Measurements from ENCODE around the gene IKBIP.
"Not testable (repeated sequence)": the region's sequence is repeated elsewhere in the genome, so short reads cannot be mapped to it uniquely, and the experiment has no call there.

The IKBIP gene

DNA sequence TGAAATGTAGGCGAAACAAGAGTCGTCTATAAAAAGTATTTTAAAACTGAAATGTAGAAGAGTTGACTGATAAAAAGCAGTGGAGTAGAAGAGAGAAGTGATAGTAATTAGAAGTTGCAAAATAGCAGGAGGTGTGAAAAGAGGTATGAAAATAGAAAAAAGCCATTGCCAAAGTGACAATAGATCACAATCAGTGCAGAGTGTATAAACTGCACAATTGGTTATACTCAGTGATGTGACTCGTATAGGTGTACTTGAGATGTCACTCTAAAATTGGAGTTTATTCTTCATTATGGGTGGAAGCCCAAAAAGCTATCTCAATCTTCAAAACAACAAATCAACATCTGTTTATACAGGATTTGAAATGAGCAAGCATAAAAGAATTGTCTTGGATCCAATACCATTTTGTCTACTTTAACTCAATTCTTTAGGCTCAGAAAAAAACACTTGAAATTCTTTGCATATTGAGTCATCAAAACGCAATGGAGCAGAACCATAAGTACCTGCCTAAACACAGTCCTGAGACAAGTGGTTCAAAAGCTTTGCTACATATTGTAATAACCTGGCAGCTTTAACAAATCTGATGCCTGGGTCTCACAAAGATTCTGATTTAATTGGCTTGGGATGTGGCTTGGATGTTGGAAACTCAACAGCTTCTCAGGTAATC lies 8.8 kb downstream of the IKBIP start:
- DNase-seq, result no peak

DNA sequence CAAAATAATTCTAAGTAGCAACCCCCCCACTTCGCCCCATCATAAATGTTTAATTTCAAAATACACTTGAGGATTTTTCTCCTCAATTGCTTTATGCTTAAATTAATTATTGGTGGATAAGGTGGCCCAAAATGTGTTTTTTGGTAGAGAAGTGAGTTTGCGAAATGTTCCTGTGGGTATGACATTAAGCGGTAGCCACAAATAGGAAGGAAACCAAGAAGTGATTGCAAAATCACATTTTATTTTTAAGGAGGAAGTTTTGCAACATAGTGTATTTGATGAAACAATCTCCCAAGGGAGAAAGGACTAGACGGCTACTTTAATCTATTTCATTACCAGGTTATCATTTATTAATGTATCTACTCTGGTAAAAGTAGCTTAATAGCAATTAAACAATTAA lies 25.6 kb downstream of the IKBIP start:
- DNase-seq, result no peak

DNA sequence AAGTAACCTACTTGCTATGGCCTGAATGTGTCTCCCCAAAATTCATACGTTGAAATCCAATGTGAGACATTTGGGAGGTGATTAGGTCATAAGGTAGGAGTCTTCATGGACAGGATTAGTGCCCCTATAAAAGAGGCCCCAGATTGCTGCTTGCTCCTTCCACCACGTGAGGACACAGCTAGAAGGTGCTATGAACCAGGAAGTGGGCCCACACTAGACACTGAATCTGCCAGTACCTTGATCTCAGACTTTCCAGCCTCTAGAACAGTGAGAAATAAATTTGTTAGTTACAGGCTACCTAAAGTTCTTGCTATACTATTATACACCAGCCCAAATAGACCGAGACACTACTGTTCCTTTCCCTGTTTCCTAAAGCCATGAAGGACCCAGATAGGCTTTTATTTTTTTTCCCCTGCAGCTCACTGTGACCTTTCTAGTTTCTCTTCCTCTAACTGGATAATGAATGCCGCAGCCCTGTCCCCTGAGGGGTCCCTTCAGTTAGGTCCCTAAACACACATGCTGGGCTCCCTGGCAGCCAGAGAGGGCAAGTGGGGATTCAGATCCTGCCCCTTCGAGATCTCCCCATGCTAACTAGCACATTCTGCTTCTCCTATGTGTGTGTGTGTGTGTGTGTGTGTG lies 31.8 kb downstream of the IKBIP start:
- no peak for DNase-seq

DNA sequence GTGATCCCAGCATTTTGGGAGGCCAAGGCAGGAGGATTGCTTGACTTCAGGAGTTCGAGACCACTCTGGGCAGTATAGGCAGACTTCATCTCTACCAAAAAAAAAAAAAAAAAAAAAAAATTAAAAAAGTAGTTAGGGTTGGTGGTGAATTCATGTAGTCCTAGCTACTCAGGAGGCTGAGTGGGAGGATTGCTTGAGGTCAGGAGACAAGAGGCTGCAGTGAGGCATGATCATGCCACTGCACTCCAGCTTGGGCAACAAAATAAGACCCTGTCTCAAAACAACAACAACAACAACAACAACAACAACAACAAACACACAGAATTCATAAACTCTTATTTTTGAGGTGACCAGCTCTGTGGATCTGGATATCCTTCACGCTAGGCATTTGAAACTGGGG lies 34.0 kb downstream of the IKBIP start:
- DNase-seq, result no peak

DNA sequence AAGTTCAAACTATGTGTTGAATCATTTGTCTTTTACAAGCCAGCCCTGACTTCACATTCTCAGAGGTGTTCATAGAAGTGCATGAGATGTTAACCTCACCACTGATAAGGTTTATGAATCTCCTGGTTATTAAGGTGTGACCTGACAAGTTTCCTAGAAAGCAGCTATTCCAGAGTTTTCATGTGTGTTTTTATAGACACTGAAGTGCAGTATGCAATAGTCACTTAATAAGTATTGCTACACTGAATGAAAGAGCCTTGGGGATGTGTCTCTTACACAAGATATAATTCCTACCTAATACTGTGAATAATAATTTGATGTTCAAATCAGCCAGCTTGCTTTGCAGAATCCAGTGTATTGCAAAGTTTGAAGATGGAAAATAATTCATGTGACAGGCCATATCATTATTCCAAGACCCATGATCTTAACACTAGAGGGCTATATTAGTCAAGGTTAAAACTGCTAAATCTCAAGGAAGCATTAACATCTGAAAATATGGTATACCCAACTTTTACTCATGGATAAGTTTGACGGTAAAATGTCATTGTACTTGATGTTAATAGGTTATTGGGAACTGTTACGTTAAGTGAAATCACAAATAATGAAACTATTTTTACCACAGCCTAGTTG lies 38.1 kb downstream of the IKBIP start:
- DNase-seq, result no peak

DNA sequence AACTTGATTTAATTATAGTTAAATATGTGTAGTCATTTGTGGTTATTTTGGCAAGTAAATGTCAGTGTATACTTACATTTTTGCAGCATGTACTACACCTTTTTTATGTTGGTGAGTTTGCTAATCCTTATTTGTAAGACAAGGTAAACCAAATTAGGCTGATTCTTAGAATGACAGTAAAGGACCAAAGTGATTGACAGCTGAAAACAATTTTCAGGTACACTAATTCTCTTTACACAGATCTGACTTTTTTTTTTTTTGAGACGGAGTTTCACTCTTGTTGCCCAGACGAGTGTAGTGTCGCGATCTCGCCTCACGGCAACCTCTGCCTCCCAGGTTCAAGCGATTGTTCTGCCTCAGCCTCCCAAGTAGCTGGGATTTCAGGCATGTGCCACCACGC lies 42.7 kb downstream of the IKBIP start:
- no peak for DNase-seq

DNA sequence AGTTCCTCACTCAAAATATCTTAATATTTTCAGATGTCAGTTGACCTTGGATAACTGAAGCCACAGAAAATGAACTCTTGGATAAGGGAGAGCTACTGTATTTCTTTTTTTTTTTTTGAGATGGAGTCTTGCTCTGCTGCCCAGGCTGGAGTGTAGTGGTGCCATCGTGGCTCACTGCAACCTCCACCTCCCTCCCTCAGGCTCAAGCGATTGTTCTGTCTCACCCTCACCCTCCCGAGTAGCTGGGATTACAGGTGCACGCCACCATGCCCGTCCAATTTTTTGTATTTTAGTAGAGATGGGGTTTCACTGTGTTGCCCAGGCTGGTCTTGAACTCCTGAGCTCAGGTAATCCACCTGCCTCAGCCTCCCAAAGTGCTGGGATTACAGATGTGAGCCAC lies 47.3 kb downstream of the IKBIP start:
- DNase-seq, result not testable (repeated sequence)

DNA sequence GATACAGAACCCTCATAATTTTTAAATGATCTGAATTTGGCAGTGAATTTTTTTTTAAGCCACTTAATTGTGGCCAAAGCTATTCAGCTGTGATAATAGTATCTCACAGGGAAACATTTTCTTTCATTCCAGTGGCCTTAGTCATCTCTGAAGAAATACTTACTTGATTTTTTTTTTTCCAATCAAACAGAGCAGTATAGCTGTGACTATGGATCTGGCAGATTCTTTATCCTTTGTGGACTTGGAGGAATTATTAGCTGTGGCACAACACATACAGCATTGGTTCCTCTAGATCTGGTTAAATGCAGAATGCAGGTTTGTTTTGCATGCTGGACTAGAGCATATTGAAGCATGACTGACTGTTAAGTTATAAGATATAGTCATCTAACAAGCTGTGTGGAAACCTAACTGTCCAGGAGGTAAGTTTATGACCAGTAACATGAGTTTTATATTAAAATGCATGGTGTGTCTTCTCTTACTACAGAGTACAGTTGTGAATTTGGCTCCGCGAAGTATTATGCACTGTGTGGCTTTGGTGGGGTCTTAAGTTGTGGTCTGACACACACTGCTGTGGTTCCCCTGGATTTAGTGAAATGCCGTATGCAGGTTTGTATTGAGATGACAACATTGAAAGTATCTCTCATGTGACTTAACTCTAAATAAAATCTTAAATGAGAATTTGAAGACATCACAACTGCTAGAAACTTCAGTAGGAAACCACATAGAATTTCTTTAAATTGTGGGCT lies 49.2 kb downstream of the IKBIP start:
- no peak for DNase-seq

DNA sequence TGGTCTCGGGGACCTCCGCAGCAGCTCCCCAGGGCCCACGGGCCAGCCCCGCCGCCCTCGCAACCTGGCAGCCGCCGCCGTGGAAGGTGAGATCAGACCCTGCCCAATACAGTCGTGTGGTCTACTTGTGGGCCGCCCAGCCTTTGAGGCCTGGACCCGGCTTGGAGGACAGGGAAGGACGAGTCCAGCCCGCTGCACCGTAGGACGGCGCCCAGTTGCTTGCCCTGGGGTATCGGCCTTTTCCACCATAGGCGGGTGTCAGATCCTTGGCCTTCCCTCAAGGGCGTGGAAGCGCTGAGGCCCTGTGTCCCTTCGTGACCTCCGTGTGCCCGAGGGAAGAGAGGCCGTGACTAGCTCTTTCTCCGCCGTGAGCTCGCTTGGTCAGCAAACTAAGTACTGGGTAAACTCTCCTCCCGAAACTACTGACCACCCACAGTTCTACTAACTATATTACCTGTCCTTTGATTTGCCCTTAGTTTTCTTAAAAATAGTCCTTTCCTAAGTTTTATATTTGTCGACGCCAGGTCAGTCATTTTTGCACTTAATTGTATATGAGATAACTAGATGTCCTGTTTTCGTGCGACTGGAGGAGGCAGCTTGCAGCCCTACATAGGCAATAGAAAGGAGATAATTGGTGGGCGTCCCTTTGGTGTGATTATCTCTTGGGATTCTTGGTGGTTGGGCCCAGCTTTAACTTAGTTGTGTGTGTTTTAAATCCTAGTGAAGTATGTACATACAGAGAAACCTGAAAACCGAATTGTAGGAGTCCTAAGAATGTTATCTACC lies 50.3 kb downstream of the IKBIP start:
- DNase-seq, result no peak

DNA sequence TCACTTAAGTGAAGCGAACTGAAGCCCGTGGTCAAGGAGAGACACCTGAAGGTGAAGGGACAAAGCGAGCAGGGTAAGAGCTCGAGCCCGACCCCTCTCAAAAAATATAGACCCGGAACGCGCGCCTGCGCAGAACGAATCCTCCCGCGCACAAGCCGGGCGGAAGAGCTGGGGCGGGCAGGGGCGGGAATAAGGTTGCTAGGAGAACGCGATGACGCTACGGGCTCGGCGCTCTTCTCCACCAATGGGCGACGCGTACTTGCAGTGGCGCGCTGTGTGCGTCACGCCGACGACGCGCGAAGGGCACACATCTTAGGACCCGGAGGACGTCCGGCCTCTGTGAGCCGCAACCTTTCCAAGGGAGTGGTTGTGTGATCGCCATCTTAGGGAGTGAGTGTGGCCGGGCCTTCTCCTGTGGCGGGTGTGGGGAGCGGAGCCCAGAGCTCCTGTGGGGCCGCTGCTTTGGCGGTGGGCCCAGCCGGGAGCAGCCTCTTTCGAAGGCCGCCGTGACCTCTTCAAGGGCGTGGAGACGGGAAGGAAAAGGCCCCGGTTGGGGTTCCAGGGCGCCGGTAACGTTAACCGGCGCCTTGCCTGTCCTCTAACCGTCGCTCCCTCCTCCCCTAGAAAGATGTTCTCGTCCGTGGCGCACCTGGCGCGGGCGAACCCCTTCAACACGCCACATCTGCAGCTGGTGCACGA lies 51.1 kb downstream of the IKBIP start, which contains the start of gene SLC25A3:
SLC25A3 (plus strand) TSS at position 336 of the 699 bp plus-strand sequence; CDS start at position 629, 293 bp downstream.
- DNase-seq, result peak; percentile 93 to 94

DNA sequence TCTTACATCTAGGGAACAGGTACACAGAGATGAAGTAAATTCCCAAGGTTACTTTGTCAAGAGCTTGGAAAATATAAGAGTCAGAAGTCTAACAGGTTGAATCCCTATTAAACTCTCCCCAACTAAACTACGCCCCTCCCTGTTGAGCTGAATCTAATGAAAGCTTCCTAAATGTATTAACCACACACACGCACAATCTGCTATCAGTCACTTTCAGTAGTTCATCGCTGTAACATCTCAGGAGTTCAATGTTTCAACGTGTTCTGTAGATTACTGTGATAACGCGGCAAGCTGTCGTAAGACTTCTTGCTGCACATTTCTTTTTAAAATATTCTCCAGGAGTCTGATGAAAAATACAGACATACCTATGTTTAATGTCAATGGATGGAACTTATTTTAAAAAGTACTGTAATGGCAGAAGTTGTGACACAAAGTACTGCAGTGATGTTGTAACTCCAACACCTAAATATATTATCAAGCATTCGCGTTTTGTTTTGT lies 51.7 kb downstream of the IKBIP start:
- no peak for DNase-seq

DNA sequence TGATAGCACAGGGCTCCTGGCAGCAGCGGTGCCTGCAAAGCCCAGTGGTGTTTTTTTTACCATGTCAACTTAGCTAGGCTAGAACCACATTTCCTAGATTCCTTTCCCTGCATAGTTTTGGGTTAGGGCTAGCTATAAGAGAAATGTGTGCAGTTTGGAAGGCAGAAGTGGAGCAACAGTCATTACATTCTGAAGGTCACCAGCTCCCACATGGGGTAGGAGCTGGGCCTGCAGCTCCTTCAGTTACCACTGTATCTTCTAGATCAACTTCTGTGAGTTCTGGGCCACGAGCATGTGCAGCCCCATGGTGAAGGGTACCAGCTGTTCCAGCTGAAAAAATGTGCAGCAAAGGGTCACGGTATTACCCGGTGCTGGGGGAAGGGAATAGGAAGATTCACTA lies 53.4 kb downstream of the IKBIP start:
- DNase-seq, result no peak

DNA sequence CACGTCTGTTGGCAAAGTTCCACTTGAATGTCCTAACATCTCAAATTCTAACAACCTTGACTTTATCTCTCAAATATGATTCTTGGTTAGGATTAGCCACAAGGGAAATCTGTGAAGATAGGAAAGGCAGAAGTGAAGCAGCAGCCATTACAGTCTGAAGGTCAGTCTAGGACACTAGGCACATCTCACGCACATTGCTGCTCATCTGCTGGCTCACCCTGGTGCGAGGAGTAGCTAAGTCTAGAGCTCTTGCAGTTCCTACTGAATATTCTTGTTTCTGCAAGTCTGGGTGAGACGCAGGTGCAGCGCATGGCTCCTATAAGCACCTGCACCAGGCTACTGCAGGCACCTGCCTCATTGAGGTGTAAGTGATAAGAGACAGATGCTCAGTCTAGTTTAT lies 57.5 kb downstream of the IKBIP start:
- no peak for DNase-seq

DNA sequence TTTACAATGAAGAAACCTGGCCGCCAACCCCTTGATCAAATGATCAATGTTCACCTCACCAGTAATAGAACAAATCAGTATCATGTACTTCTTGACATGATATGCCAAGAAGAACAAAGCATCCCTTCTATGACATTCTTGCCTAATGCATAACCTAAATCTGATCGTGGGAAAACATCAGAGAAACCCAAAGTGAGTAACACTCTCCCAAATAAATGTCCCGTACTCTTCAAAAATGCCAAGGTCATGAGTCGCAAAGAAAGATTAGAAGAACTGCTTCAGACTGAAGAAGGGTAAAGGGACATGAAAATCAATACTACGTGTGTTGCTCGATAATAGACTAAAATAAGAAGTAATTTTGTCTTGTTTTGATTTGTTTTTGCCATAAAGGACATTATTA lies 62.5 kb downstream of the IKBIP start:
- DNase-seq, result no peak

DNA sequence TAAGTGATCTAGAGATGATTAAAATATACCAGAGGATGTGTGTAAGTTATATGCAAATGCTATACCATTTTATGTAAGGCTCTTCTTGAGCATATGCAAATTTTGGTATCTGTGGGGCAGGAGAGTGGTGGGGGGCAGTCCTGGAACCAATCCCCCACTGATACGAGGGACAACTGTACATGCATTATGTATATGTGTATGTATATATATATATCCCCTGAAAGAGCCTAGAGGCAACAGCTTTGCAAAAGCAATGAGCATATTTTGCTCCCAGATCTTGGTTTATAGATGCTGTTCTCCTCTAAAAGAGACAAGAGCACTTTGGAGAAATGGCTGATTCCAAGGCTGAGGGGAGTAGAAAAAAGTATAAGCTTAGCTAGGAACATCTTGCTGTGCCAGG lies 63.5 kb downstream of the IKBIP start:
- DNase-seq, result no peak

DNA sequence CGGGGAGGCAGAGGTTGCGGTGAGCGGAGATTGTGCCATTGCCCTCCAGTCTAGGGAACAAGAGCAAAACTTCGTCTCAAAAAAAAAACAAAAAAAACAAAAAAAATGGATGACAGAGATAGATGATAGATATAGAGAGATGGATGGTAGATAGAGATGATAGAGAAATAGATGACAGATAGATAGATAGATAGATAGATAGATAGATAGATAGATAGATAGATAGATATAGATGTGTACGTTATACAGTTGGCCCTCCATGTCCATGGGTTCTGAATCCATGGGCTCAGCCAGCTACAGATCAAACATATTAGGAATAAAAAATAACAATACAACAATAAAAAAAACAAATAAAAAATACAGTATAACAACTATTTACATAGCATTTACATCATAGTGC lies 63.9 kb downstream of the IKBIP start:
- DNase-seq, result no peak

DNA sequence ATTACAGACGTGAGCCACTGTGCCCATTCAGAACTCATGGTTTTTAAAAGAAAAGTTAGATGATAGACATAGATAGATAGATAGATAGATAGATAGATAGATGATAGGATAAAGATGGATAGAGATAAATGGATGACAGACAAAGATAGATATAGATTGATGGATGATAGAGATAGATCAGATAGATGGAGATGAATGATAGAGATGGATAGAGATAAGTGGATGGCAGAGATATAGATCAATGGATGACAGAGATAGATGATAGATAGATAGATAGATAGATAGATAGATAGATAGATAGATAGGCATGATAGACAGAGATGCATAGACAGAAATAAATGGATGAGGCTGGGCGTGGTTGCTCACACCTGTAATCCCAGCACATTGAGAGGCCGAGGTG lies 64.8 kb downstream of the IKBIP start:
- no peak for DNase-seq

DNA sequence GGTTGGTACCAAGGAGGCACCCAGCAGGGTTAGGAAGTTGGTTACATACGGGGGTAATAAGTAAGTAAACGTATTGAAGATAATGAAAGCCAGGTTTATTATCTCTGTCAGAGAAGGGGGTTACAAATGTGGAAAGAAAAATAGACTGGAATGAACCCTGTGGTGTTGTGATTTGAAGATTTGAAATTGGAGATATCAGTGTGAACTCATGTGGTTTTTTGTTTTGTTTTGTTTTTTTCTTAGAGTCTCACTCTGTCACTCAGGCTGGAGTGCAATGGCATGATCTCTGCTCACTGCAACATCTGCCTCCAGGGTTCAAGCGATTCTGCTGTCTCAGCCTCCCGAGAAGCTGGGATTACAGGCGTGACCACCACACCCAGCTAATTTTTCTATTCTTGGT lies 65.2 kb downstream of the IKBIP start:
- no peak for DNase-seq

DNA sequence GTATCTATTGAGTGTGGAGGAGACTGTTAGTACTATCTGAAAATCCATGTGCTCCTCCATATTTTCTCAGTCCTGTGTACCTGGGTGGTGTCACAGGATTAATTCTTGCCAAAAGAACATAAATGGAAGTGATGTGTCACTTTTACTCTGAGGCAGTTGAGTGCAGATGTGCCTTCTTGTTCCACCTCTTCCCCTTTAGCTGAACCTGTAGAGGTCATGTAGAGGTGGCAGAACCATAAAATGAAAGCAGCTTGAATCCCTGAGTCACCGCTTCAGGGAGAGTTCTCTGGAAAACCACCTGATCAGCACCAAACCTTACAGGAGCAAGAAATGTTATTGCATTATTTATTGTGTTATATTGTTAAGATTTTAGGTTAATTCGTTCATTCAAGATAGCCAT lies 65.8 kb downstream of the IKBIP start:
- DNase-seq, result no peak

DNA sequence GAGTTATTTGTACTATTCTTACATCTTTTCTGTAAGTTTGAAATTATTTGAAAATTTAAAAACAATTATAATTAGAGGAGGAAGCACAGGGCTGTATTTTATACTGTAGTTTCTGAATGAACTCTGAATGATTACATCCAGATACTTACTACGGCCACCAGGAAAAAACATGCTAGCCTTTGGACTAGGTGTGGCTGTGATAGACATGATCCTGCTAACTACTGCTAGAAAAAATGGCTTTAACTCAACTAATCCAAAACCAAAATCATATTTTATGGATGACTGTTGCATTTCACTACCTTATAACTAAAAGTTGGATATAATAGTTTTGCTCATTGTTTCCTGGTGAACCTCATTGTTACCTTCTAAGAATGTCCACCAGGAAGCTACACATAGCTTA lies 66.2 kb downstream of the IKBIP start:
- no peak for DNase-seq

DNA sequence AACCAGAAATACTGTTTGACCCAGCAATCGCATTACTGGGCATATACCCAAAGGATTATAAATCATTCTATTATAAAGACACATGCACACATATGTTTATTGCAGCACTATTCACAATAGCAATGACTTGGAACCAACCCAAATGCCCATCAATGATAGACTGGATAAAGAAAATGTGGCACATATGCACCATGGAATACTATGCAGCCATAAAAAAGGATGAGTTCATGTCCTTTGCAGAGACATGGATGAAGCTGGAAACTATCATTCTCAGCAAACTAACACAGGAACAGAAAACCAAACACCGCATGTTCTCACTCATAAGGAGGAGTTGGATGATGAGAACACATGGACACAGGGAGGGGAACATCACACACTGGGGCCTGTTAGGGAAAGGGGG lies 67.8 kb downstream of the IKBIP start:
- not testable (repeated sequence) for DNase-seq

DNA sequence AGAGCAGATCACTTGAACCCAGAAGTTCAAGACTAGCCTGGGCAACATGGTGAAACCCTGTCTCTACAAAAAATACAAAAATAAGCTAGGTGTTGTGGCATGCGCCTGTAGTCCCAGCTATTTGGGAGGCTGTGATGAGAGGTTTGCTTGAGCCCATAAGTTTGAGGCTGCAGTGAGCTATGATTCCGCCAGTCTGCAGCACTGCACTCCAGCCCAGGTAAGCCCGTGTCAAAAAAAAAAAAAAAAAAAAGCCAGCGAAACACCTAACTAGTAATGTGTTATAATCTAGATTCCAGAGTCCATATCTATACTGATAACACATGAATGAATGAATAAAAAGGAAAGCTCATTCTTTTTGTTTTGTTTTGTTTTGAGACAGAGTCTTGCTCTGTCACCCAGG lies 69.6 kb downstream of the IKBIP start:
- no peak for DNase-seq
